Measurements from ENCODE around the gene E2F1.

The E2F1 gene

GRCh38 chr20:33673114-33673409 lies 13.1 kb downstream of the E2F1 start:
- in situ Hi-C loops (cut with MboI; ENCODE audit: low sequenced_read_pairs): no loop called here

- in situ Hi-C loops (cut with MboI; ENCODE audit: low sequenced_read_pairs): no loop called here
Measured at GRCh38 chr20:33672426-33673113, 13.6 kb downstream of the E2F1 start.

- in situ Hi-C loops (cut with MboI; ENCODE audit: low sequenced_read_pairs): no loop called here
Measured at GRCh38 chr20:33671573-33672288, 14.5 kb downstream of the E2F1 start.

GRCh38 chr20:33670715-33671499 lies 15.3 kb downstream of the E2F1 start:
- in situ Hi-C loops (cut with MboI; ENCODE audit: low sequenced_read_pairs): no loop called here

GRCh38 chr20:33669873-33670640 lies 16.1 kb downstream of the E2F1 start:
- in situ Hi-C loops (cut with MboI; ENCODE audit: low sequenced_read_pairs): no loop called here

GRCh38 chr20:33669224-33669623 lies 17.0 kb downstream of the E2F1 start:
- in situ Hi-C loops (cut with MboI; ENCODE audit: low sequenced_read_pairs): no loop called here

- in situ Hi-C loops (cut with MboI; ENCODE audit: low sequenced_read_pairs): no loop called here
Measured at GRCh38 chr20:33668466-33669155, 17.6 kb downstream of the E2F1 start.

GRCh38 chr20:33667676-33668465 lies 18.3 kb downstream of the E2F1 start:
- in situ Hi-C loops (cut with MboI; ENCODE audit: low sequenced_read_pairs): no loop called here

- in situ Hi-C loops (cut with MboI; ENCODE audit: low sequenced_read_pairs): no loop called here
Measured at GRCh38 chr20:33667245-33667675, 18.9 kb downstream of the E2F1 start.

GRCh38 chr20:33666293-33667244 lies 19.6 kb downstream of the E2F1 start, which contains the start of gene ACTL10:
Gene ACTL10, plus strand, starts transcription at chr20:33666943. Its CDS starts 555 bp downstream, at chr20:33667498.
- in situ Hi-C loops (cut with MboI; ENCODE audit: low sequenced_read_pairs): no loop called here

GRCh38 chr20:33664762-33665144 lies 21.4 kb downstream of the E2F1 start:
- in situ Hi-C loops (cut with MboI; ENCODE audit: low sequenced_read_pairs): no loop called here

GRCh38 chr20:33664085-33664761 lies 22.0 kb downstream of the E2F1 start:
- in situ Hi-C loops (cut with MboI; ENCODE audit: low sequenced_read_pairs): no loop called here

- in situ Hi-C loops (cut with MboI; ENCODE audit: low sequenced_read_pairs): no loop called here
Measured at GRCh38 chr20:33663161-33664084, 22.8 kb downstream of the E2F1 start.

- in situ Hi-C loops (cut with MboI; ENCODE audit: low sequenced_read_pairs): no loop called here
Measured at GRCh38 chr20:33662172-33662571, 24.0 kb downstream of the E2F1 start, which contains the start of gene C20orf144. Gene C20orf144, plus strand, starts transcription at chr20:33662327. Its CDS starts 19 bp downstream, at chr20:33662346.

GRCh38 chr20:33660685-33661058 lies 25.5 kb downstream of the E2F1 start:
- in situ Hi-C loops (cut with MboI; ENCODE audit: low sequenced_read_pairs): no loop called here

GRCh38 chr20:33660035-33660684 lies 26.0 kb downstream of the E2F1 start:
- in situ Hi-C loops (cut with MboI; ENCODE audit: low sequenced_read_pairs): no loop called here

Measured in hTERT RPE-1 (cell line).